Keratinocyte (primary cell): ENCODE measurements around the gene GPR171. TPM values are rescaled to one million over a fixed set of nuclear protein-coding genes. Genes with fewer than 3 reads are reported as not detected.

Experiments used
- DNase-seq: peaks from one replicate; pipeline ENCODE4 v3.0.0-alpha.2; 2011; ENCODE audit warnings: low read depth, missing footprints, low spot score
- FAIRE-seq: peaks from 2 replicates; lab custom pipeline; 2011; peaks lifted over from hg19 to GRCh38; lab: Jason Lieb, UNC
- H2AFZ ChIP-seq: 2 replicates; pipeline ENCODE4 v1.6.0; 2012; ENCODE audit warnings: low read length, control low read depth, inconsistent platforms; ENCODE audit not compliant: control insufficient read depth
- H3K27ac ChIP-seq: 2 replicates; pipeline ENCODE4 v1.5.1; 2011; ENCODE audit warnings: low read length; ENCODE audit not compliant: control insufficient read depth, insufficient read depth
- H3K27me3 ChIP-seq: 3 replicates; pipeline ENCODE4 v1.6.0; 2011; ENCODE audit warnings: low read length; ENCODE audit not compliant: control insufficient read depth, insufficient read depth; ENCODE audit errors: extremely low read depth
- H3K36me3 ChIP-seq, 2 experiments: 2 replicates in 1 of 2; 3 replicates in 1 of 2; pipeline ENCODE4 v1.5.1; 2011; ENCODE audit warnings: low read length in 2 of 2, mild to moderate bottlenecking in 1 of 2; ENCODE audit not compliant: control insufficient read depth in 2 of 2, insufficient read depth in 2 of 2; ENCODE audit errors: extremely low read depth in 1 of 2
- H3K4me1 ChIP-seq: 3 replicates; pipeline ENCODE4 v1.5.1; 2011; ENCODE audit warnings: low read length; ENCODE audit not compliant: control insufficient read depth, insufficient read depth; ENCODE audit errors: extremely low read depth
- H3K4me2 ChIP-seq: 3 replicates; pipeline ENCODE4 v1.6.0; 2011; ENCODE audit warnings: low read depth, low read length; ENCODE audit not compliant: control insufficient read depth, insufficient read depth; ENCODE audit errors: extremely low read depth
- H3K4me3 ChIP-seq, 3 experiments: fragments of 200-600 bp in 1 of 3; sonication (generic) in 1 of 3; 2 replicates in 2 of 3; 3 replicates in 1 of 3; pipeline ENCODE4 v1.5.1; 2011 to 2016; ENCODE audit warnings: low read length in 3 of 3, mild to moderate bottlenecking in 3 of 3, control low read depth in 2 of 3, inconsistent platforms in 1 of 3, low read depth in 1 of 3, mixed read lengths in 1 of 3, mixed run types in 1 of 3, moderate library complexity in 1 of 3; ENCODE audit not compliant: control insufficient read depth in 2 of 3, insufficient read depth in 2 of 3; ENCODE audit errors: extremely low read depth in 1 of 3
- H3K79me2 ChIP-seq: 2 replicates; pipeline ENCODE4 v1.6.0; 2012; ENCODE audit warnings: low read length; ENCODE audit not compliant: control insufficient read depth, insufficient read depth
- H3K9ac ChIP-seq: 3 replicates; pipeline ENCODE4 v1.6.0; 2011; ENCODE audit warnings: low read length; ENCODE audit not compliant: control insufficient read depth, insufficient read depth; ENCODE audit errors: extremely low read depth
- H3K9me1 ChIP-seq: 3 replicates; pipeline ENCODE4 v1.6.0; 2011; ENCODE audit warnings: low read length; ENCODE audit not compliant: control insufficient read depth, insufficient read depth; ENCODE audit errors: extremely low read depth
- H3K9me3 ChIP-seq: 2 replicates; pipeline ENCODE4 v1.5.1; 2012; ENCODE audit warnings: low read depth, low read length; ENCODE audit not compliant: control insufficient read depth
- H4K20me1 ChIP-seq: 3 replicates; pipeline ENCODE4 v1.6.0; 2011; ENCODE audit warnings: low read length; ENCODE audit not compliant: control insufficient read depth, insufficient read depth; ENCODE audit errors: extremely low read depth
- EZH2 ChIP-seq: IDR thresholded peaks from one replicate; pipeline ENCODE4 v1.6.1; 2012; ENCODE audit warnings: inconsistent platforms, mild to moderate bottlenecking, low read length, moderate library complexity
- dilution Hi-C: fragments of 300-500 bp; cut with MboI; formaldehyde crosslinking; loops from one replicate; pipeline ENCODE4 v1.7.0; 2020; ENCODE audit warnings: low sequenced_read_pairs; ENCODE audit not compliant: extremely low pct_ligation_motif_present
- polyA plus RNA-seq, 5 experiments: library from polyadenylated mRNA; depleted of rRNA in 3 of 5; stranded (reverse) in 3 of 5; stranded (forward) in 1 of 5; unstranded in 1 of 5; fragments of >200 nt; gene quantifications; 1 replicate in 1 of 5; 2 replicates in 3 of 5; 3 replicates in 1 of 5; pipeline versions ENCODE4 v1.2.1 to v1.2.3, GENCODE V29; 2011 to 2012; ENCODE audit warnings: missing spikeins in 2 of 5, low read depth in 1 of 5, low replicate concordance in 1 of 5
- TF ChIP-seq, protein P1 (sequence below), 3 experiments: IDR thresholded peaks in 1 of 3; conservative IDR thresholded peaks in 1 of 3; optimal IDR thresholded peaks in 1 of 3; 2 replicates in 2 of 3; 3 replicates in 1 of 3; pipeline versions ENCODE3 to v1.5.1; 2011; ENCODE audit warnings: low read length in 3 of 3, mild to moderate bottlenecking in 3 of 3, moderate library complexity in 2 of 3, control low read depth in 1 of 3, inconsistent platforms in 1 of 3; ENCODE audit not compliant: insufficient read depth in 2 of 3; ENCODE audit errors: extremely low read depth in 1 of 3

GPR171 gene
- polyA plus RNA-seq, 1 donor (not counting 4 experiments of a cell fraction or from before 2014, with no cell fraction given): not detected

DNA sequence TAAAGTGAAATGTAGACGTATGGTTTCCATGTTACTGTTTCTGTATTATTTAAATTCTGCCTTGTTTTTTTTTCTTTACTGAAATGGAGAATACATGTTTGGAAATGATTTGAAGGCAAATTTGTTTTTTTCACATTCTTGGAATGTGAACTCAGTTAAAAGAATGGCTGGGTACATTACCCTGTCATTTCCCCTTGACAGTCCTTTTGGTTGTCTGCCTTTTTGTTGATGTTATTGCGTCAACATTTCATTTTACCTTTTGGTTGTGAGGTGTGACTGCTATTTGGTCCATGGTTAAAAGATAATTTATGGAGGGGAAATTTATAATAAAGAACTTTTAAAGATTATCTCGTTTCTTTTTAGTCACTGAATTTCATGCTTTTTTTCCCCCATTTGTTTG, 3.2 kb upstream of the GPR171 start:
- Histone ChIP-seq H4K20me1 (no peaks in the 10 kb centered on the region), H3K4me2 (no peak overlapping the region), H3K36me3 (no peaks in the 10 kb centered on the region), H3K9ac (no peak overlapping the region), H3K9me1 (no peaks in the 10 kb centered on the region), H3K4me1 (no peaks in the 10 kb centered on the region), H3K9me3 (no peaks in the 10 kb centered on the region), H3K27me3 (no peaks in the 10 kb centered on the region), H2AFZ (no peak overlapping the region), H3K27ac (no peak overlapping the region), H3K79me2 (no peaks in the 10 kb centered on the region), H3K4me3 (no peak overlapping the region)
- no peak for DNase-seq
- TF ChIP-seq, protein P1, sequence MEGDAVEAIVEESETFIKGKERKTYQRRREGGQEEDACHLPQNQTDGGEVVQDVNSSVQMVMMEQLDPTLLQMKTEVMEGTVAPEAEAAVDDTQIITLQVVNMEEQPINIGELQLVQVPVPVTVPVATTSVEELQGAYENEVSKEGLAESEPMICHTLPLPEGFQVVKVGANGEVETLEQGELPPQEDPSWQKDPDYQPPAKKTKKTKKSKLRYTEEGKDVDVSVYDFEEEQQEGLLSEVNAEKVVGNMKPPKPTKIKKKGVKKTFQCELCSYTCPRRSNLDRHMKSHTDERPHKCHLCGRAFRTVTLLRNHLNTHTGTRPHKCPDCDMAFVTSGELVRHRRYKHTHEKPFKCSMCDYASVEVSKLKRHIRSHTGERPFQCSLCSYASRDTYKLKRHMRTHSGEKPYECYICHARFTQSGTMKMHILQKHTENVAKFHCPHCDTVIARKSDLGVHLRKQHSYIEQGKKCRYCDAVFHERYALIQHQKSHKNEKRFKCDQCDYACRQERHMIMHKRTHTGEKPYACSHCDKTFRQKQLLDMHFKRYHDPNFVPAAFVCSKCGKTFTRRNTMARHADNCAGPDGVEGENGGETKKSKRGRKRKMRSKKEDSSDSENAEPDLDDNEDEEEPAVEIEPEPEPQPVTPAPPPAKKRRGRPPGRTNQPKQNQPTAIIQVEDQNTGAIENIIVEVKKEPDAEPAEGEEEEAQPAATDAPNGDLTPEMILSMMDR (optimal IDR thresholded peaks at IDR 0.05 in 1 of 3, IDR thresholded peaks at IDR 0.05 in 1 of 3, conservative IDR thresholded peaks at IDR 0.05 in 1 of 3; ENCODE audit: extremely low read depth in 1 of 3, insufficient read depth in 2 of 3, low read length in 3 of 3): no peak
- no peak for TF ChIP-seq EZH2
- dilution Hi-C loops: no loop called here
- no peak for FAIRE-seq

DNA sequence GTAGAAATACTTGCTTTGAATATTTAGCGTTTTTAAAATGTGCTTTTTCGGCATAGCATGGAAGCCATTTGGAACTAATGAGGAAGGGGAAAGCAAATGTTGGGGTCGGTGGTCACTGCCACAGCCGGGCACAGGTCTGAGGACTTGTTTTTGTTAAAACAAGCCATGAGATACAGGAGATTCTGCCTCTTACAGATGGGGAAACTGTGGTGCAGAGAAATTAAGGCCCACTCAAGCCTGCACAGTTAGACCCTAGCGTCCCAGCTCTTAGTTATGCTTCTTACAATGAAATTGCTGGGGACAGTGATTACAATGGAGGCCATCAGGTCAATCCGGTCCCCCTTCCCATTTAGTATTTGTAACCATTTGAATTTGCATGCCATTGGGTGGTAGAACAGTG, 2.5 kb upstream of the GPR171 start:
- Histone ChIP-seq H3K9me3 (no peaks in the 10 kb centered on the region), H3K4me2 (no peak overlapping the region), H3K79me2 (no peaks in the 10 kb centered on the region), H3K9me1 (no peaks in the 10 kb centered on the region), H4K20me1 (no peaks in the 10 kb centered on the region), H3K9ac (no peak overlapping the region), H2AFZ (no peak overlapping the region), H3K36me3 (no peaks in the 10 kb centered on the region), H3K27me3 (no peaks in the 10 kb centered on the region), H3K4me3 (no peak overlapping the region), H3K27ac (no peak overlapping the region), H3K4me1 (no peaks in the 10 kb centered on the region)
- no peak for FAIRE-seq
- dilution Hi-C loops: no loop called here
- TF ChIP-seq EZH2: no peak
- TF ChIP-seq, protein P1 (optimal IDR thresholded peaks at IDR 0.05 in 1 of 3, IDR thresholded peaks at IDR 0.05 in 1 of 3, conservative IDR thresholded peaks at IDR 0.05 in 1 of 3; ENCODE audit: extremely low read depth in 1 of 3, insufficient read depth in 2 of 3, low read length in 3 of 3): no peak
- no peak for DNase-seq
